OCI-LY1 (cell line): ENCODE data around the gene KRT34.

ENCODE experiments used
- H2AFZ ChIP-seq: fragments of 200-600 bp; sonication (generic), shearing (Covaris generic); 2 replicates; pipeline ENCODE4 v1.6.0; 2014; ENCODE audit warnings: antibody characterized with exemption, mild to moderate bottlenecking, low read length
- H3F3A ChIP-seq: fragments of 200-600 bp; sonication (generic), shearing (Covaris generic); 2 replicates; pipeline ENCODE4 v1.6.0; 2014; ENCODE audit warnings: mild to moderate bottlenecking, antibody characterized with exemption, low read length, moderate library complexity; ENCODE audit not compliant: insufficient read depth
- H3K27ac ChIP-seq: fragments of 200-600 bp; sonication (generic); 2 replicates; pipeline ENCODE4 v1.5.1; 2014; ENCODE audit warnings: low read length, mixed run types, mild to moderate bottlenecking, low read depth; ENCODE audit not compliant: poor library complexity, severe bottlenecking
- H3K27me3 ChIP-seq: fragments of 200-600 bp; sonication (generic); 2 replicates; pipeline ENCODE4 v1.6.0; 2014; ENCODE audit warnings: antibody characterized with exemption, mild to moderate bottlenecking, low read length, moderate library complexity; ENCODE audit not compliant: insufficient read depth
- H3K36me3 ChIP-seq: fragments of 200-600 bp; sonication (generic); 2 replicates; pipeline ENCODE4 v1.6.1; 2014; ENCODE audit warnings: mild to moderate bottlenecking, antibody characterized with exemption, low read length, moderate library complexity, mixed read lengths; ENCODE audit not compliant: insufficient read depth
- H3K4me1 ChIP-seq: fragments of 200-600 bp; sonication (generic); 2 replicates; pipeline ENCODE4 v1.5.1; 2014; ENCODE audit warnings: mild to moderate bottlenecking, low read length, moderate library complexity; ENCODE audit not compliant: insufficient read depth, severe bottlenecking
- H3K4me2 ChIP-seq: fragments of 200-600 bp; sonication (generic), shearing (Covaris generic); 2 replicates; pipeline ENCODE4 v1.6.1; 2014; ENCODE audit warnings: low read length
- H3K4me3 ChIP-seq: fragments of 200-600 bp; sonication (generic); 2 replicates; pipeline ENCODE4 v1.5.1; 2014; ENCODE audit warnings: low read length, low read depth, mild to moderate bottlenecking, mixed read lengths; ENCODE audit not compliant: poor library complexity, severe bottlenecking
- H3K79me2 ChIP-seq: fragments of 200-600 bp; shearing (Covaris generic); 2 replicates; pipeline ENCODE4 v1.6.1; 2016; ENCODE audit warnings: mixed run types, low read length, mixed read lengths; ENCODE audit not compliant: insufficient read depth
- H3K9ac ChIP-seq: fragments of 200-600 bp; sonication (generic), shearing (Covaris generic); 2 replicates; pipeline ENCODE4 v1.6.1; 2014; ENCODE audit warnings: mild to moderate bottlenecking, low read length, mixed read lengths
- H3K9me2 ChIP-seq: fragments of 200-600 bp; sonication (generic), shearing (Covaris generic); 2 replicates; pipeline ENCODE4 v1.6.1; 2014; ENCODE audit warnings: low read depth, mild to moderate bottlenecking, low read length, mixed read lengths
- H3K9me3 ChIP-seq: fragments of 200-600 bp; shearing (Covaris generic); 2 replicates; pipeline ENCODE4 v1.6.1; 2014; ENCODE audit warnings: low read length, mixed read lengths
- H4K20me1 ChIP-seq: fragments of 200-600 bp; sonication (generic), shearing (Covaris generic); 2 replicates; pipeline ENCODE4 v1.6.0; 2016; ENCODE audit warnings: mild to moderate bottlenecking, low read length; ENCODE audit not compliant: insufficient read depth
- CTCF ChIP-seq: fragments of 200-600 bp; sonication (generic), shearing (Covaris generic); IDR thresholded peaks from 2 replicates; pipeline ENCODE4 v1.5.1; 2017; ENCODE audit warnings: mild to moderate bottlenecking, antibody characterized with exemption, low read length, moderate library complexity, mixed read lengths
- EZH2 ChIP-seq: fragments of 200-600 bp; sonication (generic), shearing (Covaris generic); IDR thresholded peaks from 2 replicates; pipeline ENCODE4 v1.8.0; 2017; ENCODE audit warnings: borderline replicate concordance, mixed run types, mild to moderate bottlenecking, antibody characterized with exemption, low read length, moderate library complexity, mixed read lengths

Gene KRT34

DNA sequence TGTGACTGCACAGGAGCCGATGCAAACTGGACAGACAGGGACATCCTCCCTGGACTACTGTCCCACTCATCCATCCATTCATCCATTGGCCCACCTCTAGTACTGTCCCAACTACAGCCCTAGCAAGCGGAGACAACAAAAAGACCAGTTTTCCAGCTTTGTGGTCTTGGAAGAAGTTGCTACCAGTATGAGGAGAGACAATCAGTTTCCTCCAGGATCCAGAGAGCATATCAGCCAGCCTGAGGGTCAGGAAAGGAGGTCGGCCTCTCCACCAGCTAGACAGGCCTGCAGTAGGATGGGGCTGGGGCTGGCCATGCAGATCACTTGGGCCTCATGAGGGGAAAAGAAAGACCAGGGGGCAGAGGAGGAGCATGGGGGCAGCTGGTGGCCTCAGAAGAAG, 48.3 kb downstream of the KRT34 start:
- no peak overlapping the region for H3K9ac ChIP-seq
- no peaks in the 10 kb centered on the region for H3K9me3 ChIP-seq
- H3F3A ChIP-seq, result no peaks in the 10 kb centered on the region
- no peak overlapping the region for H3K27ac ChIP-seq
- no peaks in the 10 kb centered on the region for H4K20me1 ChIP-seq
- no peak overlapping the region for H2AFZ ChIP-seq
- H3K27me3 ChIP-seq, result no peaks in the 10 kb centered on the region
- no peaks in the 10 kb centered on the region for H3K9me2 ChIP-seq
- no peaks in the 10 kb centered on the region for H3K79me2 ChIP-seq
- no peaks in the 10 kb centered on the region for H3K4me1 ChIP-seq
- H3K36me3 ChIP-seq, result no peaks in the 10 kb centered on the region
- TF ChIP-seq CTCF (no peak), EZH2 (no peak)
- H3K4me3 ChIP-seq, result no peak overlapping the region
- H3K4me2 ChIP-seq, result no peak overlapping the region

DNA sequence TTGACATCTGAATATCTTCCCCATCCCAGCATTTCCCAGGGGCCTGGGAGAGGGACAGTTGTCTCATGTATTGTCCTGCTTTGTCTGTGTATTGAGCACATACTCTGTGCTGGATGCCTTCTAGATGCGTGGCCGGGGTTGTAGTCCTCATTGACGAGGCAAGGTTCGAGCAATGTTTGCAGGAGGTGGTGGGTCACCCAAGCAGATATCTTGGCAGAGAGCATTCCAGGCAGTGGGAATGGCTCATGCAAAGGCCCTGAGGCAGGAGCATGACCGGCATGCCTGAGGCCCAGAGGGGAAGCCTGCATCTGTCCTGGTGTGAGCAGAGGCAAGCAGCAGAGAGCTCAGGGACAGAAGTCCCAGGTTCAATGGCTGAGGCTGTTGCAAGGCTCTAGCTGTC, 49.0 kb downstream of the KRT34 start:
- H2AFZ ChIP-seq, result no peak overlapping the region
- H3K79me2 ChIP-seq, result no peaks in the 10 kb centered on the region
- H3F3A ChIP-seq, result no peaks in the 10 kb centered on the region
- no peak overlapping the region for H3K4me2 ChIP-seq
- TF ChIP-seq EZH2 (no peak), CTCF (no peak)
- H3K9ac ChIP-seq, result no peak overlapping the region
- H3K27ac ChIP-seq, result no peak overlapping the region
- no peak overlapping the region for H3K4me3 ChIP-seq
- no peaks in the 10 kb centered on the region for H3K27me3 ChIP-seq
- H4K20me1 ChIP-seq, result no peaks in the 10 kb centered on the region
- no peaks in the 10 kb centered on the region for H3K9me3 ChIP-seq
- no peaks in the 10 kb centered on the region for H3K36me3 ChIP-seq
- no peaks in the 10 kb centered on the region for H3K4me1 ChIP-seq
- H3K9me2 ChIP-seq, result no peaks in the 10 kb centered on the region

DNA sequence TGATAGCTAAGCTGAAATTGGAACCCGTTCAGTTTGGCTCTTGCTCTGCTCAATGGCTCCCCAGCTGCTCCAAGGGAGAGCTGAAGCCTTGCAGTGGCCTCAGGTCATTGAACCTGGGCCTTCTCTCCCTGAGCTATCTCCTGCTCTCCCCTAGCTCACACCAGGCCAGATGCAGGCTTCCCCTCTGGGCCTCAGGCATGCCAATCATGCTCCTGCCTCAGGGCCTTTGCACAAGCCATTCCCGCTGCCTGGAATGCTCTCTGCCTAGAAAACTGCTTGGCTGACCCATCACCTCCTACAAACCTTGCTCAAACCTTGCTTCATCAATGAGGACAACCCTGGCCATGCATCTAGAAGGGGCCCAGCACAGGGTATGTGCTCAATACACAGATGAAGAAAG, 49.9 kb downstream of the KRT34 start:
- no peak overlapping the region for H3K4me2 ChIP-seq
- H3F3A ChIP-seq, result no peaks in the 10 kb centered on the region
- H3K27ac ChIP-seq, result no peak overlapping the region
- no peaks in the 10 kb centered on the region for H4K20me1 ChIP-seq
- H3K27me3 ChIP-seq, result no peaks in the 10 kb centered on the region
- TF ChIP-seq EZH2 (no peak), CTCF (no peak)
- no peak overlapping the region for H2AFZ ChIP-seq
- no peaks in the 10 kb centered on the region for H3K9me2 ChIP-seq
- no peaks in the 10 kb centered on the region for H3K36me3 ChIP-seq
- no peaks in the 10 kb centered on the region for H3K79me2 ChIP-seq
- no peaks in the 10 kb centered on the region for H3K9me3 ChIP-seq
- no peaks in the 10 kb centered on the region for H3K4me1 ChIP-seq
- H3K9ac ChIP-seq, result no peak overlapping the region
- no peak overlapping the region for H3K4me3 ChIP-seq
